Endothelial cell of umbilical vein (primary cell): ENCODE results near the gene R3HCC1L. TPM values are rescaled to one million over a fixed set of nuclear protein-coding genes. Genes with fewer than 3 reads are reported as not detected.

Source experiments
- BruUV-seq: library from RNA; stranded (reverse); fragments of 400-500 nt; replicated peaks from 2 replicates; lab custom pipeline; 2021; lab: Mats Ljungman, UMichigan
- CTCF ChIA-PET: fragments of 300-600, 350-600 bp; sonication (Branson Sonifier 250); formaldehyde crosslinking; loops from one replicate; lab custom pipeline; 2021; ENCODE audit warnings: antibody characterized with exemption, inconsistent platforms; lab: Charles Lee
- POLR2A ChIA-PET: fragments of 300-600, 350-600 bp; sonication (Branson Sonifier 250); formaldehyde crosslinking; loops from one replicate; lab custom pipeline; 2021; ENCODE audit warnings: antibody characterized with exemption, inconsistent platforms; lab: Charles Lee
- DNase-seq: peaks from one replicate; pipeline ENCODE4 v3.0.0-alpha.2; 2011; ENCODE audit warnings: low read depth, low spot score
- FAIRE-seq: peaks from 2 replicates; lab custom pipeline; 2011; peaks lifted over from hg19 to GRCh38; lab: Jason Lieb, UNC
- H2AFZ ChIP-seq: 2 replicates; pipeline ENCODE4 v1.6.0; 2012; ENCODE audit warnings: low read depth, low read length, control low read depth, inconsistent platforms
- H3K27ac ChIP-seq: 2 replicates; pipeline ENCODE4 v1.5.1; 2011; ENCODE audit warnings: low read depth, mild to moderate bottlenecking, control low read depth, low read length, moderate library complexity; ENCODE audit not compliant: insufficient read depth
- H3K27me3 ChIP-seq, 2 experiments: 2 replicates each; pipeline versions ENCODE4 v1.6.0 to v1.6.1; 2011; ENCODE audit warnings: low read length in 2 of 2, mixed read lengths in 1 of 2; ENCODE audit not compliant: control insufficient read depth in 2 of 2, insufficient read depth in 2 of 2
- H3K36me3 ChIP-seq, 2 experiments: 2 replicates in 1 of 2; 3 replicates in 1 of 2; pipeline ENCODE4 v1.5.1; 2011; ENCODE audit warnings: low read length in 2 of 2, mild to moderate bottlenecking in 1 of 2, moderate library complexity in 1 of 2; ENCODE audit not compliant: control insufficient read depth in 2 of 2, insufficient read depth in 2 of 2; ENCODE audit errors: extremely low read depth in 1 of 2
- H3K4me1 ChIP-seq: 3 replicates; pipeline ENCODE4 v1.5.1; 2011; ENCODE audit warnings: mild to moderate bottlenecking, low read length; ENCODE audit not compliant: control insufficient read depth, insufficient read depth; ENCODE audit errors: extremely low read depth
- H3K4me2 ChIP-seq: 2 replicates; pipeline ENCODE4 v1.6.1; 2011; ENCODE audit warnings: low read length, control low read depth, mixed read lengths; ENCODE audit not compliant: insufficient read depth
- H3K4me3 ChIP-seq, 3 experiments: fragments of 200-600 bp in 1 of 3; sonication (generic), shearing (Covaris generic) in 1 of 3; replicated peaks in 1 of 3; 2 replicates each; pipeline ENCODE4 v1.5.1; 2011 to 2016; ENCODE audit warnings: control low read depth in 3 of 3, low read length in 3 of 3, mild to moderate bottlenecking in 2 of 3, inconsistent platforms in 1 of 3, low read depth in 1 of 3, moderate library complexity in 1 of 3; ENCODE audit not compliant: insufficient read depth in 1 of 3
- H3K79me2 ChIP-seq: 2 replicates; pipeline ENCODE4 v1.6.0; 2012; ENCODE audit warnings: low read length, inconsistent platforms; ENCODE audit not compliant: control insufficient read depth, insufficient read depth
- H3K9ac ChIP-seq: replicated peaks from 2 replicates; pipeline ENCODE3; 2011; ENCODE audit warnings: low read length, control low read depth; ENCODE audit not compliant: insufficient read depth; ENCODE audit errors: extremely low read depth
- H3K9me1 ChIP-seq: replicated peaks from 3 replicates; pipeline ENCODE4 v1.6.0; 2011; ENCODE audit warnings: mild to moderate bottlenecking, low read length; ENCODE audit not compliant: control insufficient read depth, insufficient read depth; ENCODE audit errors: extremely low read depth
- H3K9me3 ChIP-seq: replicated peaks from 2 replicates; pipeline ENCODE4 v1.5.1; 2012; ENCODE audit warnings: low read length, inconsistent platforms; ENCODE audit not compliant: control insufficient read depth, insufficient read depth
- H4K20me1 ChIP-seq: replicated peaks from 2 replicates; pipeline ENCODE3; 2011; ENCODE audit warnings: mild to moderate bottlenecking, low read length; ENCODE audit not compliant: control insufficient read depth, insufficient read depth; ENCODE audit errors: extremely low read depth
- EZH2 ChIP-seq: IDR thresholded peaks from 2 replicates; pipeline ENCODE4 v1.6.1; 2012; ENCODE audit warnings: borderline replicate concordance, low read depth, mild to moderate bottlenecking, moderate library complexity, low read length, inconsistent platforms; ENCODE audit not compliant: severe bottlenecking
- FOS ChIP-seq: IDR thresholded peaks from 2 replicates; pipeline ENCODE4 v1.6.1; 2011; ENCODE audit warnings: mild to moderate bottlenecking, low read length, moderate library complexity, borderline replicate concordance; ENCODE audit not compliant: insufficient read depth
- GATA2 ChIP-seq: IDR thresholded peaks from 2 replicates; pipeline ENCODE4 v1.7.0; 2011; ENCODE audit warnings: low read depth, mild to moderate bottlenecking, moderate library complexity, mixed read lengths, low read length; ENCODE audit not compliant: insufficient read length, insufficient read depth
- JUN ChIP-seq: IDR thresholded peaks from 2 replicates; pipeline ENCODE4 v1.6.1; 2011; ENCODE audit warnings: borderline replicate concordance, low read depth; ENCODE audit not compliant: insufficient read length, insufficient read depth
- MYC ChIP-seq: IDR thresholded peaks from one replicate; pipeline ENCODE4 v1.6.1; 2011; ENCODE audit warnings: mild to moderate bottlenecking, low read depth, low read length
- POLR2A ChIP-seq: IDR thresholded peaks from 2 replicates; pipeline ENCODE4 v1.6.1; 2012; ENCODE audit warnings: low read depth, mild to moderate bottlenecking, control low read depth, low read length
- POLR2AphosphoS5 ChIP-seq: IDR thresholded peaks from 2 replicates; pipeline ENCODE4 v1.6.1; 2012; ENCODE audit warnings: low read depth, mild to moderate bottlenecking, control low read depth, low read length, moderate library complexity; ENCODE audit not compliant: insufficient read depth
- dilution Hi-C: fragments of 300-500 bp; cut with MboI; formaldehyde crosslinking; loops from one replicate; pipeline ENCODE4 v1.15.0; 2019; ENCODE audit warnings: low sequenced_read_pairs; ENCODE audit not compliant: extremely low pct_ligation_motif_present
- intact Hi-C: fragments of 100-400 bp; cut with micrococcal nuclease; formaldehyde crosslinking; loops from one replicate; pipeline ENCODE4 v1.10.0; 2022
- polyA plus RNA-seq, 4 experiments: library from polyadenylated mRNA; depleted of rRNA in 3 of 4; stranded (reverse) in 3 of 4; unstranded in 1 of 4; fragments of >200 nt; gene quantifications; 2 replicates each; pipeline versions ENCODE4 v1.2.1 to v1.2.3, GENCODE V29; 2011 to 2012; ENCODE audit warnings: missing spikeins in 1 of 4
- total RNA-seq: library from RNA; stranded (reverse); gene quantifications from 2 replicates; pipeline ENCODE4 v1.2.3, GENCODE V29; 2021
- TF ChIP-seq, protein P1 (sequence below), 2 donors: IDR thresholded peaks; 1 replicate in 1 of 2; 2 replicates in 1 of 2; pipeline ENCODE4 v1.5.1; 2011; ENCODE audit warnings: low read length in 2 of 2, mild to moderate bottlenecking in 2 of 2, moderate library complexity in 2 of 2, control low read depth in 1 of 2, inconsistent platforms in 1 of 2, low read depth in 1 of 2; ENCODE audit not compliant: insufficient read depth in 1 of 2; ENCODE audit errors: extremely low read depth in 1 of 2
- TF ChIP-seq, protein P2 (sequence below): IDR thresholded peaks from 2 replicates; pipeline ENCODE4 v1.6.1; 2011; ENCODE audit not compliant: insufficient read depth, insufficient read length

The R3HCC1L gene
- total and polyA plus RNA-seq, 2 donors (not counting 3 experiments of a cell fraction or from before 2014, with no cell fraction given): 6.3 to 12.4 TPM

DNA sequence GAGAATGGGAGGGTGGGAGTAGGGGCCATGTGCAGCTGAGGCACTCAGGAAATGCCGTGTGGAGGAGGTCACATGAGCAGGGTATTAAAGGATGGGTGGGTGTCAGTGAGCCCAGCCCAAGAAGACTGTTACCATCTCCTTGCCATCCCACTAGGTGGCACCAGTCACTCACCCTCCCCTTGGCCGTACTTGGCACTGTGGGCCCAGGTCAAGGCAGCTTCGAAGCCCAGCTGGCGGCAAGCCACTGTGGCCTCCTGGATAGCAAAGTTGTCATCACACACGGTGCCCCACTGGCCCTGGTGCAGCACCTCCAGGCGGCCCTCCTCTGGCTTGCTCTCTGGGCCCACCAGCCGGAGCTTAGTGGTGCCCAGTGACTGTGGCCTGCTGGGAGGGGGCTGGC, 128.1 kb downstream of the R3HCC1L start:
- intact Hi-C loops: loop anchor here (1.0 to 5.0 kb wide), 5 partner anchors 47 to 400 kb away; no protein-coding TSS in a partner anchor
- Histone ChIP-seq H3K79me2 (no peaks in the 10 kb centered on the region), H3K27me3 (no peaks in the 10 kb centered on the region), H4K20me1 (no peaks in the 10 kb centered on the region), H2AFZ (no peak overlapping the region), H3K36me3 (no peaks in the 10 kb centered on the region), H3K4me3 (no peak overlapping the region), H3K9ac (no peak overlapping the region), H3K9me1 (no peaks in the 10 kb centered on the region), H3K4me2 (no peak overlapping the region), H3K9me3 (no peaks in the 10 kb centered on the region), H3K4me1 (no peaks in the 10 kb centered on the region), H3K27ac (no peak overlapping the region)
- BruUV-seq: no TSS peak
- POLR2A ChIA-PET: no interaction called here
- dilution Hi-C loops: no loop called here
- DNase-seq: peak; percentile 38
- no peak for FAIRE-seq
- TF ChIP-seq, protein P1, sequence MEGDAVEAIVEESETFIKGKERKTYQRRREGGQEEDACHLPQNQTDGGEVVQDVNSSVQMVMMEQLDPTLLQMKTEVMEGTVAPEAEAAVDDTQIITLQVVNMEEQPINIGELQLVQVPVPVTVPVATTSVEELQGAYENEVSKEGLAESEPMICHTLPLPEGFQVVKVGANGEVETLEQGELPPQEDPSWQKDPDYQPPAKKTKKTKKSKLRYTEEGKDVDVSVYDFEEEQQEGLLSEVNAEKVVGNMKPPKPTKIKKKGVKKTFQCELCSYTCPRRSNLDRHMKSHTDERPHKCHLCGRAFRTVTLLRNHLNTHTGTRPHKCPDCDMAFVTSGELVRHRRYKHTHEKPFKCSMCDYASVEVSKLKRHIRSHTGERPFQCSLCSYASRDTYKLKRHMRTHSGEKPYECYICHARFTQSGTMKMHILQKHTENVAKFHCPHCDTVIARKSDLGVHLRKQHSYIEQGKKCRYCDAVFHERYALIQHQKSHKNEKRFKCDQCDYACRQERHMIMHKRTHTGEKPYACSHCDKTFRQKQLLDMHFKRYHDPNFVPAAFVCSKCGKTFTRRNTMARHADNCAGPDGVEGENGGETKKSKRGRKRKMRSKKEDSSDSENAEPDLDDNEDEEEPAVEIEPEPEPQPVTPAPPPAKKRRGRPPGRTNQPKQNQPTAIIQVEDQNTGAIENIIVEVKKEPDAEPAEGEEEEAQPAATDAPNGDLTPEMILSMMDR (IDR thresholded peaks at IDR 0.05; ENCODE audit: extremely low read depth in 1 of 2, insufficient read depth in 1 of 2, low read depth in 1 of 2, low read length in 2 of 2): peak; percentile 38 to 60
- no peak for TF ChIP-seq JUN
- CTCF ChIA-PET: interaction anchor here (0.6 to 6.3 kb wide), 13 partner anchors 14 to 1015 kb away, joined by 3 to 73 read pairs (median 4); no protein-coding TSS in a partner anchor

DNA sequence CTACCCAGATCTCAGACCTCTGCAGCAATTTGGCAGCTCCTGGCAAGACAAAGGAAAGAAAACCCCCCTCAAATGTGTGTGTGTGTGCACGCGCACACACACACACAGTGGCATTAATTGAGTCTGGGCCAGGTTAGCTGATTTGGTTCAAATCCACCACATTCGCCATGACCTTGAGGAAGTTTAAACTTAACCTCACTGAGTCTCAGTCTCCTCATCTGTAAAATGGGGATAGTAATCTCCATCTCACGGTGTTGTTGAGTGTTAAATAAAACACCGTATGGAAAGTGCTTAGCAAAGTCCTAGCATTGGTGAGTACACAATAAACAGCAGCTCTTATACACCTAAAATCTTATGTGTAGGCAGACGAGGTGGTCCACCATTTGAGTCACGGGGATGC, 128.6 kb downstream of the R3HCC1L start:
- dilution Hi-C loops (no loop called here), intact Hi-C loops (loop anchor here (2.0 to 5.0 kb wide), 2 partner anchors 160 to 399 kb away; no protein-coding TSS in a partner anchor)
- Histone ChIP-seq H2AFZ (no peak overlapping the region), H3K9me1 (no peaks in the 10 kb centered on the region), H3K4me1 (no peaks in the 10 kb centered on the region), H3K36me3 (no peaks in the 10 kb centered on the region), H3K27ac (no peak overlapping the region), H3K9ac (no peak overlapping the region), H3K79me2 (no peaks in the 10 kb centered on the region), H3K9me3 (no peaks in the 10 kb centered on the region), H3K27me3 (no peaks in the 10 kb centered on the region), H4K20me1 (no peaks in the 10 kb centered on the region), H3K4me2 (no peak overlapping the region), H3K4me3 (no peak overlapping the region)
- FAIRE-seq (no peak), DNase-seq (no peak)
- no peak for TF ChIP-seq JUN
- TF ChIP-seq MYC: no peak
- TF ChIP-seq POLR2AphosphoS5: no peak
- TF ChIP-seq FOS: no peak
- TF ChIP-seq, protein P2, sequence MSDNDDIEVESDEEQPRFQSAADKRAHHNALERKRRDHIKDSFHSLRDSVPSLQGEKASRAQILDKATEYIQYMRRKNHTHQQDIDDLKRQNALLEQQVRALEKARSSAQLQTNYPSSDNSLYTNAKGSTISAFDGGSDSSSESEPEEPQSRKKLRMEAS: no peak
- no peak for TF ChIP-seq EZH2
- TF ChIP-seq GATA2: no peak
- TF ChIP-seq, protein P1 (IDR thresholded peaks at IDR 0.05; ENCODE audit: extremely low read depth in 1 of 2, insufficient read depth in 1 of 2, low read depth in 1 of 2, low read length in 2 of 2): no peak
- TF ChIP-seq POLR2A: no peak
- CTCF ChIA-PET: interaction anchor here (0.6 to 6.3 kb wide), 13 partner anchors 15 to 1014 kb away, joined by 3 to 73 read pairs (median 4); no protein-coding TSS in a partner anchor
- no TSS peak for BruUV-seq
- POLR2A ChIA-PET: no interaction called here
